Astrocyte (in vitro differentiated cells and primary cell): ENCODE measurements around the gene THADA. TPM values are rescaled to one million over a fixed set of nuclear protein-coding genes. Genes with fewer than 3 reads are reported as not detected.

ENCODE experiments used
- DNase-seq: peaks from one replicate; pipeline ENCODE4 v3.0.0-alpha.2; 2010; ENCODE audit warnings: low read depth
- FAIRE-seq: peaks from 2 replicates; lab custom pipeline; 2011; peaks lifted over from hg19 to GRCh38; lab: Jason Lieb, UNC
- H2AFZ ChIP-seq: 2 replicates; pipeline ENCODE4 v1.6.0; 2012; ENCODE audit warnings: low read depth, low read length, inconsistent platforms
- H3K27ac ChIP-seq: 2 replicates; pipeline ENCODE4 v1.5.1; 2011; ENCODE audit warnings: low read depth, low read length, inconsistent platforms
- H3K27me3 ChIP-seq: 2 replicates; pipeline ENCODE4 v1.6.0; 2011; ENCODE audit warnings: low read length, inconsistent platforms; ENCODE audit not compliant: insufficient read depth
- H3K36me3 ChIP-seq: 2 replicates; pipeline ENCODE4 v1.5.1; 2011; ENCODE audit warnings: low read length, inconsistent platforms; ENCODE audit not compliant: insufficient read depth
- H3K4me1 ChIP-seq: 2 replicates; pipeline ENCODE4 v1.5.1; 2011; ENCODE audit warnings: low read length, inconsistent platforms; ENCODE audit not compliant: insufficient read depth
- H3K4me2 ChIP-seq: 2 replicates; pipeline ENCODE4 v1.6.0; 2012; ENCODE audit warnings: low read length, inconsistent platforms
- H3K4me3 ChIP-seq: 2 replicates; pipeline ENCODE4 v1.5.1; 2011; ENCODE audit warnings: low read depth, mild to moderate bottlenecking, low read length, inconsistent platforms; ENCODE audit not compliant: insufficient read depth
- H3K79me2 ChIP-seq: 2 replicates; pipeline ENCODE4 v1.6.0; 2012; ENCODE audit warnings: mild to moderate bottlenecking, low read length, inconsistent platforms; ENCODE audit not compliant: insufficient read depth
- H3K9ac ChIP-seq: 2 replicates; pipeline ENCODE4 v1.6.0; 2012; ENCODE audit warnings: mild to moderate bottlenecking, low read length, inconsistent platforms
- H3K9me3 ChIP-seq: 2 replicates; pipeline ENCODE4 v1.5.1; 2012; ENCODE audit warnings: low read depth, mild to moderate bottlenecking, low read length, inconsistent platforms; ENCODE audit not compliant: insufficient read depth
- H4K20me1 ChIP-seq: 2 replicates; pipeline ENCODE4 v1.6.0; 2012; ENCODE audit warnings: low read length, inconsistent platforms; ENCODE audit not compliant: insufficient read depth
- H3K27ac Mint-ChIP-seq: one replicate; pipeline ENCODE4 v1.8.0; 2021; ENCODE audit warnings: mild to moderate bottlenecking, mixed read lengths; ENCODE audit not compliant: unreplicated experiment
- H3K27me3 Mint-ChIP-seq: one replicate; pipeline ENCODE4 v1.8.0; 2021; ENCODE audit warnings: low read depth, mixed read lengths; ENCODE audit not compliant: unreplicated experiment
- H3K36me3 Mint-ChIP-seq: one replicate; pipeline ENCODE4 v1.8.0; 2021; ENCODE audit warnings: low read depth, mixed read lengths; ENCODE audit not compliant: unreplicated experiment
- H3K4me1 Mint-ChIP-seq: one replicate; pipeline ENCODE4 v1.8.0; 2021; ENCODE audit warnings: low read depth, mixed read lengths; ENCODE audit not compliant: unreplicated experiment
- H3K4me3 Mint-ChIP-seq: one replicate; pipeline ENCODE4 v1.8.0; 2021; ENCODE audit warnings: mild to moderate bottlenecking, moderate library complexity, mixed read lengths; ENCODE audit not compliant: unreplicated experiment
- H3K9me3 Mint-ChIP-seq: one replicate; pipeline ENCODE4 v1.8.0; 2021; ENCODE audit warnings: mild to moderate bottlenecking, mixed read lengths; ENCODE audit not compliant: unreplicated experiment
- CTCF ChIP-seq: IDR thresholded peaks from 2 replicates; pipeline ENCODE4 v1.5.1; 2011; ENCODE audit warnings: low read depth, mild to moderate bottlenecking, inconsistent platforms, low read length, moderate library complexity; ENCODE audit not compliant: insufficient read depth
- EZH2 ChIP-seq: IDR thresholded peaks from 2 replicates; pipeline ENCODE4 v1.6.1; 2012; ENCODE audit warnings: mild to moderate bottlenecking, low read length, inconsistent platforms; ENCODE audit not compliant: insufficient read depth
- total RNA-seq: library from RNA; stranded (reverse); gene quantifications from 2 replicates; pipeline ENCODE4 v1.2.1, GENCODE V29; 2021

THADA gene
- total RNA-seq, 1 donor from 2014 or later: 16.2 TPM

- DNase-seq: no peak
Observed at GRCh38 chr2:43464590-43464989, 131.2 kb downstream of the THADA start.

GRCh38 chr2:43462866-43463641 is 132.8 kb downstream of the THADA start:
- Mint-ChIP-seq H3K27me3 (no peaks in the 10 kb centered on the region), H3K4me3 (no peak overlapping the region), H3K9me3 (no peaks in the 10 kb centered on the region), H3K27ac (no peak overlapping the region), H3K4me1 (peaks cover 17% of the 10 kb centered on the region), H3K36me3 (peaks cover 3% of the 10 kb centered on the region)
- DNase-seq (no peak), FAIRE-seq (no peak)
- Histone ChIP-seq H3K36me3 (no peaks in the 10 kb centered on the region), H3K27me3 (no peaks in the 10 kb centered on the region), H3K79me2 (no peaks in the 10 kb centered on the region), H4K20me1 (no peaks in the 10 kb centered on the region), H3K4me1 (peaks cover 41% of the 10 kb centered on the region), H3K4me3 (no peak overlapping the region), H3K4me2 (peak overlapping the region; percentile 11), H3K27ac (no peak overlapping the region), H3K9ac (no peak overlapping the region), H2AFZ (no peak overlapping the region), H3K9me3 (no peaks in the 10 kb centered on the region)
- TF ChIP-seq EZH2 (no peak), CTCF (no peak)

More at GRCh38 chr2:43464590-43464989, 131.2 kb downstream of the THADA start:
- Histone ChIP-seq H3K36me3 (no peaks in the 10 kb centered on the region), H3K4me3 (no peak overlapping the region), H3K27me3 (no peaks in the 10 kb centered on the region), H3K9me3 (no peaks in the 10 kb centered on the region), H3K9ac (no peak overlapping the region), H3K27ac (no peak overlapping the region), H3K4me2 (peak overlapping the region; percentile 5), H2AFZ (no peak overlapping the region), H3K79me2 (no peaks in the 10 kb centered on the region), H4K20me1 (no peaks in the 10 kb centered on the region), H3K4me1 (peaks cover 39% of the 10 kb centered on the region)
- Mint-ChIP-seq H3K9me3 (no peaks in the 10 kb centered on the region), H3K27me3 (no peaks in the 10 kb centered on the region), H3K4me3 (no peak overlapping the region), H3K4me1 (peaks cover 13% of the 10 kb centered on the region), H3K36me3 (peaks cover 3% of the 10 kb centered on the region), H3K27ac (no peak overlapping the region)
- FAIRE-seq: no peak
- TF ChIP-seq CTCF: no peak
- TF ChIP-seq EZH2: no peak

GRCh38 chr2:43461453-43462073 is 134.3 kb downstream of the THADA start:
- TF ChIP-seq CTCF (no peak), EZH2 (no peak)
- Histone ChIP-seq H3K4me2 (no peak overlapping the region), H3K4me1 (peaks cover 38% of the 10 kb centered on the region), H3K36me3 (no peaks in the 10 kb centered on the region), H3K9me3 (no peaks in the 10 kb centered on the region), H3K27me3 (no peaks in the 10 kb centered on the region), H2AFZ (no peak overlapping the region), H3K27ac (no peak overlapping the region), H3K4me3 (no peak overlapping the region), H3K9ac (no peak overlapping the region), H4K20me1 (no peaks in the 10 kb centered on the region), H3K79me2 (no peaks in the 10 kb centered on the region)
- Mint-ChIP-seq H3K36me3 (peaks cover 3% of the 10 kb centered on the region), H3K27ac (no peak overlapping the region), H3K4me1 (peaks cover 19% of the 10 kb centered on the region), H3K4me3 (no peak overlapping the region), H3K27me3 (no peaks in the 10 kb centered on the region), H3K9me3 (no peaks in the 10 kb centered on the region)
- no peak for FAIRE-seq
- DNase-seq: no peak
